Sigmoid colon (tissue), 4 donors: ENCODE measurements around the gene LTBP3.

ENCODE experiments used
- CTCF ChIP-seq, 4 experiments: fragments of 450-650 bp in 3 of 4; fragments of 200-600 bp in 1 of 4; IDR thresholded peaks; one replicate each; pipeline ENCODE4 v1.5.1; 2016 to 2019; ENCODE audit warnings: antibody characterized with exemption in 4 of 4, mild to moderate bottlenecking in 3 of 4, moderate library complexity in 2 of 4
- EP300 ChIP-seq, 4 donors: sonication (generic); formaldehyde crosslinking; IDR thresholded peaks; one replicate each; pipeline ENCODE4 v1.6.1; 2017; ENCODE audit warnings: antibody characterized with exemption in 4 of 4
- POLR2A ChIP-seq, 2 donors: fragments of 450-650 bp; IDR thresholded peaks; one replicate each; pipeline ENCODE4 v1.6.1; 2016; ENCODE audit warnings: antibody characterized with exemption in 2 of 2, mild to moderate bottlenecking in 2 of 2, moderate library complexity in 2 of 2
- POLR2AphosphoS5 ChIP-seq, 4 donors: sonication (generic); formaldehyde crosslinking; IDR thresholded peaks; one replicate each; pipeline ENCODE4 v1.6.1; 2017; ENCODE audit warnings: antibody characterized with exemption in 4 of 4

GRCh38 chr11:65559535-65559934, 1.4 kb upstream of the LTBP3 start:
- no peak for TF ChIP-seq POLR2A (IDR thresholded peaks at IDR 0.05)
- no peak for TF ChIP-seq CTCF (IDR thresholded peaks at IDR 0.05)
- no peak for TF ChIP-seq EP300 (IDR thresholded peaks at IDR 0.05)
- TF ChIP-seq POLR2AphosphoS5 (IDR thresholded peaks at IDR 0.05): no peak
